Type B pancreatic cell (in vitro differentiated cells): ENCODE data around the gene SOX1. TPM values are rescaled to one million over a fixed set of nuclear protein-coding genes. Genes with fewer than 3 reads are reported as not detected.

Experiments
- DNase-seq: peaks from one replicate; pipeline ENCODE4 v3.0.0; 2021; ENCODE audit warnings: mixed read lengths; ENCODE audit not compliant: unreplicated experiment; ENCODE audit errors: extremely low spot score
- H3K27ac Mint-ChIP-seq: 2 replicates; pipeline ENCODE4 v1.8.0; 2021; ENCODE audit warnings: mild to moderate bottlenecking, mixed read lengths
- H3K27me3 Mint-ChIP-seq: 2 replicates; pipeline ENCODE4 v1.8.0; 2021; ENCODE audit warnings: mixed read lengths
- H3K36me3 Mint-ChIP-seq: 2 replicates; pipeline ENCODE4 v1.8.0; 2021; ENCODE audit warnings: mixed read lengths
- H3K4me1 Mint-ChIP-seq: one replicate; pipeline ENCODE4 v1.8.0; 2021; ENCODE audit warnings: mixed read lengths; ENCODE audit not compliant: unreplicated experiment
- H3K4me3 Mint-ChIP-seq: 2 replicates; pipeline ENCODE4 v1.8.0; 2021; ENCODE audit warnings: mild to moderate bottlenecking, mixed read lengths
- H3K9me3 Mint-ChIP-seq: 2 replicates; pipeline ENCODE4 v1.8.0; 2021; ENCODE audit warnings: mixed read lengths
- total RNA-seq: library from RNA; stranded (reverse); gene quantifications from 2 replicates; pipeline ENCODE4 v1.2.1, GENCODE V29; 2021; ENCODE audit warnings: low replicate concordance
- TF ChIP-seq, protein P1 (sequence below): fragments of 200-600 bp; sonication (generic); conservative IDR thresholded peaks from 2 replicates; pipeline ENCODE4 v1.5.0; 2021; ENCODE audit warnings: antibody characterized with exemption, mild to moderate bottlenecking

The SOX1 gene
- total RNA-seq, 1 donor from 2014 or later = 1.3 TPM

DNA sequence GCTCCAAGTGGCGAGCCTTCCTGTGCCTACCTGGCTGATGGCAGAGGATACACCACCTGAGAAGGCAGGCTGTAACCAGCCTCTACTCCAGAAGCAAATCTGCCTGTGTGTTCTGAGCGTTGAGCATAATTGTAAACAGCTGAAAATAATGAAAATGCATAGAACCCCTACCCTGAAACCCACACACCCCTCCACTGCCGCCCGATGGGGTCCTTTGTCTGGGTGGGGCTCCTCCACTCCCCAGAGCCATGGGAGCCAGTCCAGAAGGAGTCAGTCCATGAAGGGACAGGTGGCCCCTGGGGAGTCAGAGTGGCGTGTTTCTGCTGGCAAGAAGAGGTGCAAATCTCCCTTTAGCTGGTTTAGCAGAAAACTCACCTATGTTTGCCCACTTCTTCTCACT, 8.0 kb upstream of the SOX1 start:
- TF ChIP-seq, protein P1, sequence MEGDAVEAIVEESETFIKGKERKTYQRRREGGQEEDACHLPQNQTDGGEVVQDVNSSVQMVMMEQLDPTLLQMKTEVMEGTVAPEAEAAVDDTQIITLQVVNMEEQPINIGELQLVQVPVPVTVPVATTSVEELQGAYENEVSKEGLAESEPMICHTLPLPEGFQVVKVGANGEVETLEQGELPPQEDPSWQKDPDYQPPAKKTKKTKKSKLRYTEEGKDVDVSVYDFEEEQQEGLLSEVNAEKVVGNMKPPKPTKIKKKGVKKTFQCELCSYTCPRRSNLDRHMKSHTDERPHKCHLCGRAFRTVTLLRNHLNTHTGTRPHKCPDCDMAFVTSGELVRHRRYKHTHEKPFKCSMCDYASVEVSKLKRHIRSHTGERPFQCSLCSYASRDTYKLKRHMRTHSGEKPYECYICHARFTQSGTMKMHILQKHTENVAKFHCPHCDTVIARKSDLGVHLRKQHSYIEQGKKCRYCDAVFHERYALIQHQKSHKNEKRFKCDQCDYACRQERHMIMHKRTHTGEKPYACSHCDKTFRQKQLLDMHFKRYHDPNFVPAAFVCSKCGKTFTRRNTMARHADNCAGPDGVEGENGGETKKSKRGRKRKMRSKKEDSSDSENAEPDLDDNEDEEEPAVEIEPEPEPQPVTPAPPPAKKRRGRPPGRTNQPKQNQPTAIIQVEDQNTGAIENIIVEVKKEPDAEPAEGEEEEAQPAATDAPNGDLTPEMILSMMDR = no peak
- Mint-ChIP-seq H3K9me3 (no peaks in the 10 kb centered on the region), H3K4me1 (peaks cover 9% of the 10 kb centered on the region), H3K36me3 (no peaks in the 10 kb centered on the region), H3K27ac (no peak overlapping the region), H3K4me3 (no peak overlapping the region), H3K27me3 (peaks cover 96% of the 10 kb centered on the region)
- DNase-seq = no peak

DNA sequence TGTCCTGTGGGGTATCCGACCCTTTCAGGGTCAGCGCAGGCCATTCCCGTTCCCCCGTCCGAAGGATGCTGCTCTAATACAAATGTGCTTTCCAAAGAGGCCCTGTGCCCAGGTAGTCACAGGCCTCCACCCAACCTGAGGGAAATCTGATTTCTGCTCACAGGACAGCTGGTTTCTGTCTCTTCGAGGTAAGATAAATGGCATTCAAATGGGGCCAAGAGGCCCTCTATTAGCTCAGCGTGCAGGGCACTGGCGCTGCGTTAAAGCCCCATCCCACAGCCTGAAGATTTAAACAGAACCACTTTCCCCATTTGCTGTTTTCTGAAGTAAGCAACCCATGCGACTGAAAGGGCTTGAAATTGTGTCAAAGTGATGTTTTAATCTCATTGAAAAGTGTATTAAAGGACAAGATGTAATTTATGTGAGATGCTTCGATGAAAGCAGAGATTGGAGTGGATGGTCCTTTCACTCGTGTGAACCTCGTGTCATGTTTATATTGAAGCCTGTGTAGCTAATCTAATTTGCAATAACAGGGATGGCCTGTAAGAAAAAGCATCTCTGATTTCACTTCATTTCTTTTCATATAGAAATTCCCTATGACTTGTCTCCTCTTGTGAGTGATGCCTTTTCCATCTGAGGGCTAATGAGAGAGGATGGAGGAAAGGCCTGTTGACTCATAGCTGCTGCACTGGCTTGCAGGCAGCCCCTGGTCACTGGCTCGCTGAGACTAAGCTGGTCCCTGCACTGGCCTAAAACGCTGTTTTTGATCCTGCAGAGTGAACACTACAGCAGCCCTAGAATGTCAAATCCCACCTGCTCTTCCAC, 7.3 kb upstream of the SOX1 start:
- Mint-ChIP-seq H3K4me3 (peak overlapping the region; percentile 71), H3K4me1 (peaks cover 6% of the 10 kb centered on the region), H3K36me3 (no peaks in the 10 kb centered on the region), H3K9me3 (no peaks in the 10 kb centered on the region), H3K27ac (no peak overlapping the region), H3K27me3 (peaks cover 96% of the 10 kb centered on the region)
- no peak for DNase-seq
- TF ChIP-seq, protein P1 = no peak

DNA sequence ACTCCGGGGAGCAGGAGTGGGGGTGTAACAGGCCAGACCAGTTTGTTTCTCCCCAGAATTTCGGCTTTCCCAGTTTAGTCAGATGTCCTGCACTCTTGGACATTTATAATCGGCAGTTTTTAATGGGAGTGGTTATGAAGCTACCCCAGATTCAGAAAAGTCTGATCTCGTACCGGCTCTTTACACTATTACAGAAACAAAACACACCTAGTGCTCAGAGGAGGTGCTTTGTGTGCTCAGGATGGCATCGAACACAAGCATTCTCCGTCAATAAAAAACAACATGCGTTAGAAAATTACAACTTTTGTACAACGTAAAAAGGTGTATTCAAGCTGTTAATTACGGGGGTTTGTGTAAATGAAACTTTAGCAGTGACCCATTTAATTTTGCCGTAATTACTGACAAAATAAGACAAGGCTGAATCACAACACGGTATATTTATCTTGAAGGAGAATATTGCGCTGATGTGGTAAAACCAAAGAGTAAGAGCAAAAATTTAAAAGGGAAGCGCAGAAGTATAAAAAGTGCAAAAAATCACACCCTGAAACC, 6.6 kb upstream of the SOX1 start:
- no peak overlapping the region for H3K27ac Mint-ChIP-seq
- DNase-seq = no peak
- H3K4me3 Mint-ChIP-seq = no peak overlapping the region
- no peaks in the 10 kb centered on the region for H3K4me1 Mint-ChIP-seq
- TF ChIP-seq, protein P1 = no peak
- peaks cover 96% of the 10 kb centered on the region for H3K27me3 Mint-ChIP-seq
- H3K36me3 Mint-ChIP-seq = no peaks in the 10 kb centered on the region
- H3K9me3 Mint-ChIP-seq = no peaks in the 10 kb centered on the region

- H3K36me3 Mint-ChIP-seq = no peaks in the 10 kb centered on the region
- DNase-seq = no peak
- H3K27ac Mint-ChIP-seq = no peak overlapping the region
- TF ChIP-seq, protein P1 = no peak
- no peak overlapping the region for H3K4me3 Mint-ChIP-seq
- H3K27me3 Mint-ChIP-seq = peaks cover 97% of the 10 kb centered on the region
- peaks cover 3% of the 10 kb centered on the region for H3K4me1 Mint-ChIP-seq
- H3K9me3 Mint-ChIP-seq = no peaks in the 10 kb centered on the region
These were observed 6.0 kb upstream of the SOX1 start for GRCh38 chr13:112060899-112061366.

GRCh38 chr13:112061367-112062061, 5.4 kb upstream of the SOX1 start:
- TF ChIP-seq, protein P1 = no peak
- H3K4me1 Mint-ChIP-seq = peaks cover 5% of the 10 kb centered on the region
- H3K4me3 Mint-ChIP-seq = no peak overlapping the region
- H3K36me3 Mint-ChIP-seq = no peaks in the 10 kb centered on the region
- H3K27ac Mint-ChIP-seq = no peak overlapping the region
- peaks cover 98% of the 10 kb centered on the region for H3K27me3 Mint-ChIP-seq
- H3K9me3 Mint-ChIP-seq = no peaks in the 10 kb centered on the region
- no peak for DNase-seq
